Spleen (tissue), 11 donors: Measurements from ENCODE around the gene LAMC2. TPM values are rescaled to one million over a fixed set of nuclear protein-coding genes. Genes with fewer than 3 reads are reported as not detected.

Experiments used
- DNase-seq: peaks from one replicate; pipeline ENCODE4 v3.0.0-alpha.2; 2020
- H3K27ac ChIP-seq, 8 donors: fragments of 200-600 bp; sonication (generic) in 7 of 8; 1 replicate in 4 of 8; 2 replicates in 4 of 8; pipeline versions ENCODE4 v1.5.0 to v1.8.0; 2016 to 2021; ENCODE audit warnings: inconsistent platforms in 4 of 8, mild to moderate bottlenecking in 4 of 8, moderate library complexity in 1 of 8
- H3K27me3 ChIP-seq, 7 donors: fragments of 200-600 bp; sonication (generic) in 6 of 7; replicated peaks in 1 of 7; 1 replicate in 4 of 7; 2 replicates in 3 of 7; pipeline versions ENCODE4 v1.5.0 to v1.8.0; 2016 to 2021; ENCODE audit warnings: inconsistent platforms in 3 of 7, mild to moderate bottlenecking in 1 of 7
- H3K36me3 ChIP-seq, 6 donors: fragments of 200-600 bp; sonication (generic) in 5 of 6; 1 replicate in 4 of 6; 2 replicates in 2 of 6; pipeline versions ENCODE4 v1.5.0 to v1.8.0; 2016 to 2021; ENCODE audit warnings: inconsistent platforms in 2 of 6
- H3K4me1 ChIP-seq, 6 donors: fragments of 200-600 bp; sonication (generic) in 5 of 6; 1 replicate in 3 of 6; 2 replicates in 3 of 6; pipeline versions ENCODE4 v1.5.0 to v1.8.0; 2016 to 2021; ENCODE audit warnings: inconsistent platforms in 3 of 6
- H3K4me3 ChIP-seq, 8 donors: fragments of 200-600 bp; sonication (generic) in 7 of 8; 1 replicate in 4 of 8; 2 replicates in 4 of 8; pipeline versions ENCODE4 v1.5.0 to v1.8.0; 2016 to 2021; ENCODE audit warnings: inconsistent platforms in 4 of 8, mild to moderate bottlenecking in 4 of 8, moderate library complexity in 2 of 8
- H3K9me3 ChIP-seq, 8 donors: fragments of 200-600 bp; sonication (generic) in 7 of 8; 1 replicate in 4 of 8; 2 replicates in 4 of 8; pipeline versions ENCODE4 v1.5.0 to v1.8.0; 2016 to 2021; ENCODE audit warnings: inconsistent platforms in 4 of 8
- CTCF ChIP-seq, 11 experiments: fragments of 200-600 bp in 7 of 11; fragments of 450-650 bp in 4 of 11; sonication (generic) in 4 of 11; IDR thresholded peaks in 8 of 11; conservative IDR thresholded peaks in 3 of 11; 1 replicate in 7 of 11; 2 replicates in 4 of 11; pipeline versions ENCODE4 v1.4.0 to v1.8.0; 2016 to 2021; ENCODE audit warnings: antibody characterized with exemption in 11 of 11, inconsistent platforms in 4 of 11, mild to moderate bottlenecking in 1 of 11
- POLR2A ChIP-seq, 3 donors: fragments of 450-650 bp; IDR thresholded peaks; one replicate each; pipeline ENCODE4 v1.5.1; 2017; ENCODE audit warnings: antibody characterized with exemption in 3 of 3, mild to moderate bottlenecking in 1 of 3
- POLR2AphosphoS5 ChIP-seq, 3 donors: sonication (generic); formaldehyde crosslinking; IDR thresholded peaks; one replicate each; pipeline ENCODE4 v1.5.1; 2017; ENCODE audit warnings: antibody characterized with exemption in 3 of 3
- WGBS, 5 donors: extraction: QIAGEN DNeasy Blood & Tissue Kit in 3 of 5; methylation state at CpG; one replicate each; pipeline versions ENCODE4 v1.1.5 to v1.1.7; 2013 to 2018; 5-methylcytosine and 5-hydroxymethylcytosine counted together
- intact Hi-C: fragments of 100-400 bp; cut with DNase I; formaldehyde crosslinking; loops from one replicate; pipeline ENCODE4 v1.15.0; 2023; ENCODE audit warnings: low total_unique reads
- polyA plus RNA-seq, 3 donors: library from polyadenylated mRNA; stranded (reverse); fragments of 200-250 nt; gene quantifications; one replicate each; pipeline ENCODE4 v1.2.1, GENCODE V29; 2013
- total RNA-seq, 7 donors: library from RNA; depleted of rRNA in 3 of 7; stranded (reverse); fragments of >200 nt in 3 of 7; fragmentation: NEBNext Ultra II Directional in 4 of 7; extraction: Animal tissue kit (Norgen Biotek cat#: 25700) in 4 of 7; gene quantifications; one replicate each; pipeline versions ENCODE4 v1.1.0 to v1.2.1, GENCODE V29; 2016 to 2021
- donor health status: healthy with polysubstance abuse.
- donor health status: DM: no; HTN: no; CAD: no; lungs with moderate emphysema.
- donor health status: DM: no; HTN: no; CAD: no.
- donor health status: Bipolar disorder and iron deficiency.
- donor health status: healthy.
- donor health status: DM: no; HTN: no; CAD: no.
- donor health status: DM: yes; HTN: yes; CAD: no.

LAMC2 gene
- total and polyA plus RNA-seq, 10 donors: 0.13 to 1.4 (median 0.67) TPM; not detected in 1

GRCh38 chr1:183218027-183218618, 32.1 kb downstream of the LAMC2 start:
- no peaks in the 10 kb centered on the region for H3K36me3 ChIP-seq
- H3K27me3 ChIP-seq: peaks cover 0 to 14% (median 0%) of the 10 kb centered on the region in 7 donors
- peaks cover 0 to 27% (median 12%) of the 10 kb centered on the region in 6 donors for H3K4me1 ChIP-seq
- intact Hi-C loops: no loop called here
- peak in 2 of 3 donors; percentile 15 to 53 for TF ChIP-seq POLR2AphosphoS5 (IDR thresholded peaks at IDR 0.05)
- no peak for TF ChIP-seq CTCF (IDR thresholded peaks at IDR 0.05 in 8 of 11, conservative IDR thresholded peaks at IDR 0.05 in 3 of 11)
- H3K9me3 ChIP-seq: no peaks in the 10 kb centered on the region
- H3K27ac ChIP-seq: peak overlapping the region in 5 of 8 donors; percentile 32 to 56 (median 44)
- 73 to 81% (median 77%) methylated on average over 14 of the region's 14 CpGs for WGBS, 5 donors
- H3K4me3 ChIP-seq: no peak overlapping the region
- no peak for DNase-seq

- Histone ChIP-seq H3K27me3 (peaks cover 0 to 5% (median 0%) of the 10 kb centered on the region in 7 donors), H3K4me1 (peaks cover 0 to 27% (median 12%) of the 10 kb centered on the region in 6 donors), H3K27ac (peak overlapping the region in 5 of 8 donors; percentile 32 to 55 (median 44)), H3K36me3 (no peaks in the 10 kb centered on the region), H3K4me3 (no peak overlapping the region), H3K9me3 (no peaks in the 10 kb centered on the region)
- intact Hi-C loops: no loop called here
- TF ChIP-seq POLR2AphosphoS5 (IDR thresholded peaks at IDR 0.05): peak in 1 of 3 donors; percentile 10
- TF ChIP-seq POLR2A (IDR thresholded peaks at IDR 0.05): no peak
- DNase-seq: peak; percentile 71
- WGBS, 5 donors: 3 to 12% (median 6%) methylated on average over 5 of the region's 5 CpGs
Measured at GRCh38 chr1:183218971-183219615, 33.0 kb downstream of the LAMC2 start.

- Histone ChIP-seq H3K27ac (peak overlapping the region in 1 of 8 donors; percentile 55), H3K4me3 (no peak overlapping the region), H3K9me3 (no peaks in the 10 kb centered on the region), H3K4me1 (peaks cover 0 to 27% (median 12%) of the 10 kb centered on the region in 6 donors), H3K27me3 (peaks cover 0 to under 1% (median 0%) of the 10 kb centered on the region in 7 donors), H3K36me3 (no peaks in the 10 kb centered on the region)
- intact Hi-C loops: loop anchor here (10.0 kb wide), 1 partner anchor 255 kb away; no protein-coding TSS in a partner anchor
- no peak for DNase-seq
- TF ChIP-seq CTCF (IDR thresholded peaks at IDR 0.05 in 8 of 11, conservative IDR thresholded peaks at IDR 0.05 in 3 of 11) (no peak), POLR2A (IDR thresholded peaks at IDR 0.05) (no peak), POLR2AphosphoS5 (IDR thresholded peaks at IDR 0.05) (no peak)
Measured at GRCh38 chr1:183219616-183220009, 33.5 kb downstream of the LAMC2 start.

- peaks cover 0 to 20% (median 8%) of the 10 kb centered on the region in 6 donors for H3K4me1 ChIP-seq
- TF ChIP-seq CTCF (IDR thresholded peaks at IDR 0.05 in 8 of 11, conservative IDR thresholded peaks at IDR 0.05 in 3 of 11): no peak
- no peak for TF ChIP-seq POLR2AphosphoS5 (IDR thresholded peaks at IDR 0.05)
- no peak for TF ChIP-seq POLR2A (IDR thresholded peaks at IDR 0.05)
- H3K9me3 ChIP-seq: no peaks in the 10 kb centered on the region
- no peak overlapping the region for H3K27ac ChIP-seq
- no peak for DNase-seq
- H3K36me3 ChIP-seq: no peaks in the 10 kb centered on the region
- intact Hi-C loops: loop anchor here (10.0 kb wide), 1 partner anchor 258 kb away; no protein-coding TSS in a partner anchor
- H3K4me3 ChIP-seq: no peak overlapping the region
- 86 to 98% (median 96%) methylated on average over 3 of the region's 3 CpGs for WGBS, 5 donors
- no peaks in the 10 kb centered on the region for H3K27me3 ChIP-seq
Measured at GRCh38 chr1:183222909-183223308, 36.8 kb downstream of the LAMC2 start.
